IMR-90 (cell line): ENCODE data around the gene RCOR3.

Experiments
- CTCF ChIP-seq: conservative IDR thresholded peaks from 2 replicates; pipeline ENCODE4 v1.5.1; 2012; ENCODE audit warnings: mild to moderate bottlenecking, low read depth, low read length, improper control_type of control experiment
- MAZ ChIP-seq: IDR thresholded peaks from 2 replicates; pipeline ENCODE4 v1.6.1; 2012; ENCODE audit warnings: low read depth, mild to moderate bottlenecking, low read length, improper control_type of control experiment, moderate library complexity, borderline replicate concordance
- POLR2A ChIP-seq: IDR thresholded peaks from 2 replicates; pipeline ENCODE4 v1.6.1; 2012; ENCODE audit warnings: mild to moderate bottlenecking, low read depth, low read length
- RAD21 ChIP-seq: IDR thresholded peaks from 2 replicates; pipeline ENCODE4 v1.6.1; 2012; ENCODE audit warnings: low read length, improper control_type of control experiment

- TF ChIP-seq CTCF (no peak), MAZ (no peak), RAD21 (no peak), POLR2A (no peak)
Observed at GRCh38 chr1:211358685-211359084, 99.5 kb downstream of the RCOR3 start.
